Endothelial cell of umbilical vein (primary cell): Measurements from ENCODE around the gene DERL2. TPM values are rescaled to one million over a fixed set of nuclear protein-coding genes. Genes with fewer than 3 reads are reported as not detected.

Experiments
- BruUV-seq: library from RNA; stranded (reverse); fragments of 400-500 nt; replicated peaks from 2 replicates; lab custom pipeline; 2021; lab: Mats Ljungman, UMichigan
- CTCF ChIA-PET: fragments of 300-600, 350-600 bp; sonication (Branson Sonifier 250); formaldehyde crosslinking; loops from one replicate; lab custom pipeline; 2021; ENCODE audit warnings: antibody characterized with exemption, inconsistent platforms; lab: Charles Lee
- POLR2A ChIA-PET: fragments of 300-600, 350-600 bp; sonication (Branson Sonifier 250); formaldehyde crosslinking; loops from one replicate; lab custom pipeline; 2021; ENCODE audit warnings: antibody characterized with exemption, inconsistent platforms; lab: Charles Lee
- DNase-seq: peaks from one replicate; pipeline ENCODE4 v3.0.0-alpha.2; 2011; ENCODE audit warnings: low read depth, low spot score
- FAIRE-seq: peaks from 2 replicates; lab custom pipeline; 2011; peaks lifted over from hg19 to GRCh38; lab: Jason Lieb, UNC
- H2AFZ ChIP-seq: 2 replicates; pipeline ENCODE4 v1.6.0; 2012; ENCODE audit warnings: low read depth, low read length, control low read depth, inconsistent platforms
- H3K27ac ChIP-seq: 2 replicates; pipeline ENCODE4 v1.5.1; 2011; ENCODE audit warnings: low read depth, mild to moderate bottlenecking, control low read depth, low read length, moderate library complexity; ENCODE audit not compliant: insufficient read depth
- H3K27me3 ChIP-seq, 2 experiments: 2 replicates each; pipeline versions ENCODE4 v1.6.0 to v1.6.1; 2011; ENCODE audit warnings: low read length in 2 of 2, mixed read lengths in 1 of 2; ENCODE audit not compliant: control insufficient read depth in 2 of 2, insufficient read depth in 2 of 2
- H3K36me3 ChIP-seq, 2 experiments: 2 replicates in 1 of 2; 3 replicates in 1 of 2; pipeline ENCODE4 v1.5.1; 2011; ENCODE audit warnings: low read length in 2 of 2, mild to moderate bottlenecking in 1 of 2, moderate library complexity in 1 of 2; ENCODE audit not compliant: control insufficient read depth in 2 of 2, insufficient read depth in 2 of 2; ENCODE audit errors: extremely low read depth in 1 of 2
- H3K4me1 ChIP-seq: 3 replicates; pipeline ENCODE4 v1.5.1; 2011; ENCODE audit warnings: mild to moderate bottlenecking, low read length; ENCODE audit not compliant: control insufficient read depth, insufficient read depth; ENCODE audit errors: extremely low read depth
- H3K4me2 ChIP-seq: 2 replicates; pipeline ENCODE4 v1.6.1; 2011; ENCODE audit warnings: low read length, control low read depth, mixed read lengths; ENCODE audit not compliant: insufficient read depth
- H3K4me3 ChIP-seq, 3 experiments: fragments of 200-600 bp in 1 of 3; sonication (generic), shearing (Covaris generic) in 1 of 3; replicated peaks in 1 of 3; 2 replicates each; pipeline ENCODE4 v1.5.1; 2011 to 2016; ENCODE audit warnings: control low read depth in 3 of 3, low read length in 3 of 3, mild to moderate bottlenecking in 2 of 3, inconsistent platforms in 1 of 3, low read depth in 1 of 3, moderate library complexity in 1 of 3; ENCODE audit not compliant: insufficient read depth in 1 of 3
- H3K79me2 ChIP-seq: 2 replicates; pipeline ENCODE4 v1.6.0; 2012; ENCODE audit warnings: low read length, inconsistent platforms; ENCODE audit not compliant: control insufficient read depth, insufficient read depth
- H3K9ac ChIP-seq: replicated peaks from 2 replicates; pipeline ENCODE3; 2011; ENCODE audit warnings: low read length, control low read depth; ENCODE audit not compliant: insufficient read depth; ENCODE audit errors: extremely low read depth
- H3K9me1 ChIP-seq: replicated peaks from 3 replicates; pipeline ENCODE4 v1.6.0; 2011; ENCODE audit warnings: mild to moderate bottlenecking, low read length; ENCODE audit not compliant: control insufficient read depth, insufficient read depth; ENCODE audit errors: extremely low read depth
- H3K9me3 ChIP-seq: replicated peaks from 2 replicates; pipeline ENCODE4 v1.5.1; 2012; ENCODE audit warnings: low read length, inconsistent platforms; ENCODE audit not compliant: control insufficient read depth, insufficient read depth
- H4K20me1 ChIP-seq: replicated peaks from 2 replicates; pipeline ENCODE3; 2011; ENCODE audit warnings: mild to moderate bottlenecking, low read length; ENCODE audit not compliant: control insufficient read depth, insufficient read depth; ENCODE audit errors: extremely low read depth
- CTCF ChIP-seq, 2 donors: IDR thresholded peaks; 1 replicate in 1 of 2; 2 replicates in 1 of 2; pipeline ENCODE4 v1.5.1; 2011; ENCODE audit warnings: low read length in 2 of 2, mild to moderate bottlenecking in 2 of 2, moderate library complexity in 2 of 2, control low read depth in 1 of 2, inconsistent platforms in 1 of 2, low read depth in 1 of 2; ENCODE audit not compliant: insufficient read depth in 1 of 2; ENCODE audit errors: extremely low read depth in 1 of 2
- EZH2 ChIP-seq: IDR thresholded peaks from 2 replicates; pipeline ENCODE4 v1.6.1; 2012; ENCODE audit warnings: borderline replicate concordance, low read depth, mild to moderate bottlenecking, moderate library complexity, low read length, inconsistent platforms; ENCODE audit not compliant: severe bottlenecking
- FOS ChIP-seq: IDR thresholded peaks from 2 replicates; pipeline ENCODE4 v1.6.1; 2011; ENCODE audit warnings: mild to moderate bottlenecking, low read length, moderate library complexity, borderline replicate concordance; ENCODE audit not compliant: insufficient read depth
- GATA2 ChIP-seq: IDR thresholded peaks from 2 replicates; pipeline ENCODE4 v1.7.0; 2011; ENCODE audit warnings: low read depth, mild to moderate bottlenecking, moderate library complexity, mixed read lengths, low read length; ENCODE audit not compliant: insufficient read length, insufficient read depth
- JUN ChIP-seq: IDR thresholded peaks from 2 replicates; pipeline ENCODE4 v1.6.1; 2011; ENCODE audit warnings: borderline replicate concordance, low read depth; ENCODE audit not compliant: insufficient read length, insufficient read depth
- MYC ChIP-seq: IDR thresholded peaks from one replicate; pipeline ENCODE4 v1.6.1; 2011; ENCODE audit warnings: mild to moderate bottlenecking, low read depth, low read length
- POLR2A ChIP-seq: IDR thresholded peaks from 2 replicates; pipeline ENCODE4 v1.6.1; 2012; ENCODE audit warnings: low read depth, mild to moderate bottlenecking, control low read depth, low read length
- POLR2AphosphoS5 ChIP-seq: IDR thresholded peaks from 2 replicates; pipeline ENCODE4 v1.6.1; 2012; ENCODE audit warnings: low read depth, mild to moderate bottlenecking, control low read depth, low read length, moderate library complexity; ENCODE audit not compliant: insufficient read depth
- dilution Hi-C: fragments of 300-500 bp; cut with MboI; formaldehyde crosslinking; loops from one replicate; pipeline ENCODE4 v1.15.0; 2019; ENCODE audit warnings: low sequenced_read_pairs; ENCODE audit not compliant: extremely low pct_ligation_motif_present
- intact Hi-C: fragments of 100-400 bp; cut with micrococcal nuclease; formaldehyde crosslinking; loops from one replicate; pipeline ENCODE4 v1.10.0; 2022
- polyA plus RNA-seq, 4 experiments: library from polyadenylated mRNA; depleted of rRNA in 3 of 4; stranded (reverse) in 3 of 4; unstranded in 1 of 4; fragments of >200 nt; gene quantifications; 2 replicates each; pipeline versions ENCODE4 v1.2.1 to v1.2.3, GENCODE V29; 2011 to 2012; ENCODE audit warnings: missing spikeins in 1 of 4
- total RNA-seq: library from RNA; stranded (reverse); gene quantifications from 2 replicates; pipeline ENCODE4 v1.2.3, GENCODE V29; 2021
- TF ChIP-seq, protein P1 (sequence below): IDR thresholded peaks from 2 replicates; pipeline ENCODE4 v1.6.1; 2011; ENCODE audit not compliant: insufficient read depth, insufficient read length

The DERL2 gene
- total and polyA plus RNA-seq, 2 donors (not counting 3 experiments of a cell fraction or from before 2014, with no cell fraction given): 84.5 to 117 TPM

GRCh38 chr17:5501685-5502084 is 15.7 kb upstream of the DERL2 start:
- H3K27me3 ChIP-seq: no peaks in the 10 kb centered on the region
- no peak overlapping the region for H2AFZ ChIP-seq
- peaks cover 0 to 3% of the 10 kb centered on the region in 2 experiments for H3K36me3 ChIP-seq
- no peak for DNase-seq
- H3K9ac ChIP-seq: no peak overlapping the region
- ChIA-PET POLR2A (no interaction called here), CTCF (no interaction called here)
- H3K4me2 ChIP-seq: no peak overlapping the region
- TF ChIP-seq POLR2AphosphoS5: no peak
- TF ChIP-seq FOS: no peak
- TF ChIP-seq POLR2A: no peak
- no peak for TF ChIP-seq EZH2
- TF ChIP-seq, protein P1, sequence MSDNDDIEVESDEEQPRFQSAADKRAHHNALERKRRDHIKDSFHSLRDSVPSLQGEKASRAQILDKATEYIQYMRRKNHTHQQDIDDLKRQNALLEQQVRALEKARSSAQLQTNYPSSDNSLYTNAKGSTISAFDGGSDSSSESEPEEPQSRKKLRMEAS: no peak
- no peak for TF ChIP-seq CTCF (IDR thresholded peaks at IDR 0.05; ENCODE audit: extremely low read depth in 1 of 2, insufficient read depth in 1 of 2, low read depth in 1 of 2, low read length in 2 of 2)
- no peak for TF ChIP-seq JUN
- TF ChIP-seq MYC: no peak
- TF ChIP-seq GATA2: no peak
- dilution Hi-C loops (no loop called here), intact Hi-C loops (no loop called here)
- no peak overlapping the region for H3K27ac ChIP-seq
- FAIRE-seq: no peak
- H3K9me1 ChIP-seq: no peaks in the 10 kb centered on the region
- peaks cover 5% of the 10 kb centered on the region for H3K4me1 ChIP-seq
- H3K4me3 ChIP-seq: no peak overlapping the region
- no peaks in the 10 kb centered on the region for H3K79me2 ChIP-seq
- H3K9me3 ChIP-seq: no peaks in the 10 kb centered on the region
- no peaks in the 10 kb centered on the region for H4K20me1 ChIP-seq
- no TSS peak for BruUV-seq
